H9 (cell line): ENCODE measurements around the gene MITF. TPM values are rescaled to one million over a fixed set of nuclear protein-coding genes. Genes with fewer than 3 reads are reported as not detected.

Experiments
- DNase-seq: peaks from one replicate; pipeline ENCODE4 v3.0.0-alpha.2; 2017
- H2AFZ ChIP-seq: one replicate; pipeline ENCODE4 v1.6.1; 2013; ENCODE audit warnings: mild to moderate bottlenecking, low read length, control low read depth, moderate library complexity
- H2AK5ac ChIP-seq: 2 replicates; pipeline ENCODE4 v1.6.1; 2013; ENCODE audit warnings: low read length, control low read depth, mixed read lengths; ENCODE audit not compliant: insufficient read length
- H2BK120ac ChIP-seq: one replicate; pipeline ENCODE4 v1.6.1; 2013; ENCODE audit warnings: low read depth, mild to moderate bottlenecking, low read length, control low read depth, inconsistent platforms; ENCODE audit not compliant: poor library complexity, severe bottlenecking
- H2BK12ac ChIP-seq: 2 replicates; pipeline ENCODE4 v1.6.1; 2013; ENCODE audit warnings: low read length, control low read depth, mixed read lengths, low read depth; ENCODE audit not compliant: insufficient read length
- H2BK15ac ChIP-seq: 2 replicates; pipeline ENCODE4 v1.6.1; 2013; ENCODE audit warnings: low read depth, low read length, control low read depth
- H2BK20ac ChIP-seq: one replicate; pipeline ENCODE4 v1.6.1; 2013; ENCODE audit warnings: low read depth, mild to moderate bottlenecking, low read length, control low read depth, inconsistent platforms; ENCODE audit not compliant: poor library complexity, severe bottlenecking
- H2BK5ac ChIP-seq: 2 replicates; pipeline ENCODE4 v1.6.1; 2013; ENCODE audit warnings: low read length, control low read depth, mixed read lengths; ENCODE audit not compliant: insufficient read length
- H3K14ac ChIP-seq: 2 replicates; pipeline ENCODE4 v1.6.1; 2013; ENCODE audit warnings: low read length, control low read depth; ENCODE audit not compliant: insufficient read depth
- H3K18ac ChIP-seq: 2 replicates; pipeline ENCODE4 v1.6.1; 2013; ENCODE audit warnings: low read depth, mild to moderate bottlenecking, mixed read lengths, low read length, control low read depth; ENCODE audit not compliant: insufficient read length
- H3K23ac ChIP-seq: 2 replicates; pipeline ENCODE4 v1.6.1; 2013; ENCODE audit warnings: low read length, control low read depth, mixed read lengths, low read depth; ENCODE audit not compliant: insufficient read length
- H3K23me2 ChIP-seq: 2 replicates; pipeline ENCODE4 v1.6.1; 2013; ENCODE audit warnings: low read depth, mild to moderate bottlenecking, mixed read lengths, low read length, control low read depth; ENCODE audit not compliant: insufficient read length, poor library complexity, severe bottlenecking
- H3K27ac ChIP-seq: 2 replicates; pipeline ENCODE4 v1.5.1; 2013; ENCODE audit warnings: low read length, control low read depth, mixed read lengths, low read depth; ENCODE audit not compliant: insufficient read length
- H3K27me3 ChIP-seq: 2 replicates; pipeline ENCODE4 v1.6.1; 2013; ENCODE audit warnings: low read length, control low read depth, inconsistent platforms; ENCODE audit not compliant: insufficient read depth
- H3K4ac ChIP-seq: 2 replicates; pipeline ENCODE4 v1.6.1; 2013; ENCODE audit warnings: low read depth, mild to moderate bottlenecking, control low read depth, inconsistent platforms, low read length, moderate library complexity
- H3K4me1 ChIP-seq: 2 replicates; pipeline ENCODE4 v1.6.1; 2013; ENCODE audit warnings: low read length, control low read depth, inconsistent platforms; ENCODE audit not compliant: insufficient read depth
- H3K4me2 ChIP-seq: 2 replicates; pipeline ENCODE4 v1.6.1; 2013; ENCODE audit warnings: low read length, control low read depth, mixed read lengths; ENCODE audit not compliant: insufficient read length, insufficient read depth
- H3K56ac ChIP-seq: 2 replicates; pipeline ENCODE4 v1.6.1; 2013; ENCODE audit warnings: low read depth, mild to moderate bottlenecking, mixed read lengths, low read length, control low read depth; ENCODE audit not compliant: insufficient read length
- H3K79me1 ChIP-seq: 2 replicates; pipeline ENCODE4 v1.6.1; 2013; ENCODE audit warnings: low read depth, mild to moderate bottlenecking, moderate library complexity, low read length, control low read depth, inconsistent platforms; ENCODE audit not compliant: insufficient read depth, poor library complexity, severe bottlenecking
- H3K79me2 ChIP-seq: 2 replicates; pipeline ENCODE4 v1.6.1; 2013; ENCODE audit warnings: low read length, control low read depth, inconsistent platforms; ENCODE audit not compliant: insufficient read depth
- H3K9ac ChIP-seq: 2 replicates; pipeline ENCODE4 v1.6.1; 2013; ENCODE audit warnings: low read length, control low read depth, mixed read lengths; ENCODE audit not compliant: insufficient read length; ENCODE audit errors: extremely low read depth
- H3K9me3 ChIP-seq: one replicate; pipeline ENCODE4 v1.6.1; 2013; ENCODE audit warnings: low read depth, low read length, inconsistent platforms; ENCODE audit not compliant: control insufficient read depth
- H3T11ph ChIP-seq: one replicate; pipeline ENCODE4 v1.6.1; 2013; ENCODE audit warnings: mild to moderate bottlenecking, low read length, control low read depth, inconsistent platforms
- H4K20me1 ChIP-seq: one replicate; pipeline ENCODE4 v1.6.1; 2013; ENCODE audit not compliant: control insufficient read depth, insufficient read length, insufficient read depth
- H4K5ac ChIP-seq: 2 replicates; pipeline ENCODE4 v1.6.1; 2013; ENCODE audit warnings: low read depth, mild to moderate bottlenecking, mixed read lengths, low read length, control low read depth; ENCODE audit not compliant: insufficient read length
- H4K8ac ChIP-seq: replicated peaks from 2 replicates; pipeline ENCODE4 v1.6.1; 2013; ENCODE audit warnings: low read length, control low read depth, mixed read lengths, low read depth; ENCODE audit not compliant: insufficient read length
- H4K91ac ChIP-seq: 2 replicates; pipeline ENCODE4 v1.6.1; 2013; ENCODE audit warnings: low read depth, mild to moderate bottlenecking, moderate library complexity, mixed read lengths, low read length, control low read depth; ENCODE audit not compliant: insufficient read length
- H3K27ac Mint-ChIP-seq, 3 experiments: 2 replicates in 2 of 3; 3 replicates in 1 of 3; pipeline ENCODE4 v1.8.0; 2020 to 2021; ENCODE audit warnings: mixed read lengths in 3 of 3, mild to moderate bottlenecking in 1 of 3, moderate library complexity in 1 of 3
- H3K27me3 Mint-ChIP-seq: 2 replicates; pipeline ENCODE4 v1.8.0; 2021; ENCODE audit warnings: low read depth, mild to moderate bottlenecking, moderate library complexity, mixed read lengths
- H3K36me3 Mint-ChIP-seq, 3 experiments: 2 replicates in 2 of 3; 3 replicates in 1 of 3; pipeline ENCODE4 v1.8.0; 2020 to 2021; ENCODE audit warnings: low read depth in 3 of 3, mixed read lengths in 3 of 3; ENCODE audit not compliant: insufficient read depth in 1 of 3
- H3K4me1 Mint-ChIP-seq, 2 experiments: 2 replicates each; pipeline ENCODE4 v1.8.0; 2020; ENCODE audit warnings: mixed read lengths in 2 of 2
- H3K4me3 Mint-ChIP-seq, 2 experiments: 2 replicates in 1 of 2; 3 replicates in 1 of 2; pipeline ENCODE4 v1.8.0; 2020 to 2021; ENCODE audit warnings: mild to moderate bottlenecking in 2 of 2, mixed read lengths in 2 of 2, moderate library complexity in 1 of 2
- H3K9me3 Mint-ChIP-seq, 2 experiments: 2 replicates in 1 of 2; 3 replicates in 1 of 2; pipeline ENCODE4 v1.8.0; 2020; ENCODE audit warnings: mild to moderate bottlenecking in 2 of 2, mixed read lengths in 2 of 2, moderate library complexity in 1 of 2
- WGBS: extraction: QIAGEN DNeasy Blood & Tissue Kit; methylation state at CpG from one replicate; pipeline ENCODE4 v1.1.7; 2013; ENCODE audit warnings: missing lambda C conversion rate, low lambda C conversion rate, mixed read lengths; ENCODE audit not compliant: insufficient read length; ENCODE audit errors: extremely low coverage; 5-methylcytosine and 5-hydroxymethylcytosine counted together
- total RNA-seq: library from RNA; stranded (reverse); gene quantifications from 2 replicates; pipeline ENCODE4 v1.2.1, GENCODE V29; 2021
- TF ChIP-seq, protein P1 (sequence below): fragments of 200-600 bp; sonication (generic); conservative IDR thresholded peaks from 3 replicates; pipeline ENCODE4 v1.8.0; 2021; ENCODE audit warnings: antibody characterized with exemption, mild to moderate bottlenecking

Gene MITF
- total RNA-seq, 1 experiment from 2014 or later, result 0.81 TPM

DNA sequence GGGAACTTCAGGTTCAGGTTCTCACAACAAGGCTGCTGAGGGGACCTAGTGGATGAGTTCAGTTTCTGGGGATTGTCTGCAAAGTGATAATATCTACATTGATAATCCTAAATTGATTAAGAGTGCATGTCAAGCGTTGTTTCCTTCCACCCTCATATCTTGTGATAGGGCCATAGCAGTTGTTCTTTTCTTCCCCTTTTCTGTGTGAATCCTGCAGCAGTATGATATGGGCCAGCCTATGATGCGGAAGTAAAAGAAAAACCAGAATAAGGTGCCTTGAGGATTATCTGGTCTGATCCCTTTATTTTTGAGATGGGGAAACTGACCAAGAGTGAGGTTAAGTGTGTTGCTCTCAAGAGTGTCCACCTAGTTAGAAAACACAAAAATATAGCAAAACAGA, 86.2 kb downstream of the MITF start:
- Histone ChIP-seq H4K20me1 (no peaks in the 10 kb centered on the region), H2BK15ac (no peak overlapping the region), H3K27ac (no peak overlapping the region), H2BK120ac (no peak overlapping the region), H2BK20ac (no peak overlapping the region), H3K4me1 (no peaks in the 10 kb centered on the region), H3K4me2 (no peak overlapping the region), H3K9me3 (no peaks in the 10 kb centered on the region), H2BK5ac (no peak overlapping the region), H2AFZ (no peak overlapping the region), H3K79me1 (no peaks in the 10 kb centered on the region), H3K18ac (no peak overlapping the region), H3T11ph (no peak overlapping the region), H3K23me2 (no peaks in the 10 kb centered on the region), H3K79me2 (no peaks in the 10 kb centered on the region), H4K91ac (no peak overlapping the region), H4K8ac (no peak overlapping the region), H4K5ac (no peak overlapping the region), H3K56ac (no peak overlapping the region), H3K27me3 (no peaks in the 10 kb centered on the region), H2BK12ac (no peak overlapping the region), H3K9ac (no peak overlapping the region), H2AK5ac (no peak overlapping the region), H3K4ac (no peak overlapping the region), H3K14ac (no peak overlapping the region), H3K23ac (no peak overlapping the region)
- no peaks in the 10 kb centered on the region for H3K4me1 Mint-ChIP-seq
- no peaks in the 10 kb centered on the region for H3K9me3 Mint-ChIP-seq
- TF ChIP-seq, protein P1, sequence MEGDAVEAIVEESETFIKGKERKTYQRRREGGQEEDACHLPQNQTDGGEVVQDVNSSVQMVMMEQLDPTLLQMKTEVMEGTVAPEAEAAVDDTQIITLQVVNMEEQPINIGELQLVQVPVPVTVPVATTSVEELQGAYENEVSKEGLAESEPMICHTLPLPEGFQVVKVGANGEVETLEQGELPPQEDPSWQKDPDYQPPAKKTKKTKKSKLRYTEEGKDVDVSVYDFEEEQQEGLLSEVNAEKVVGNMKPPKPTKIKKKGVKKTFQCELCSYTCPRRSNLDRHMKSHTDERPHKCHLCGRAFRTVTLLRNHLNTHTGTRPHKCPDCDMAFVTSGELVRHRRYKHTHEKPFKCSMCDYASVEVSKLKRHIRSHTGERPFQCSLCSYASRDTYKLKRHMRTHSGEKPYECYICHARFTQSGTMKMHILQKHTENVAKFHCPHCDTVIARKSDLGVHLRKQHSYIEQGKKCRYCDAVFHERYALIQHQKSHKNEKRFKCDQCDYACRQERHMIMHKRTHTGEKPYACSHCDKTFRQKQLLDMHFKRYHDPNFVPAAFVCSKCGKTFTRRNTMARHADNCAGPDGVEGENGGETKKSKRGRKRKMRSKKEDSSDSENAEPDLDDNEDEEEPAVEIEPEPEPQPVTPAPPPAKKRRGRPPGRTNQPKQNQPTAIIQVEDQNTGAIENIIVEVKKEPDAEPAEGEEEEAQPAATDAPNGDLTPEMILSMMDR, result no peak
- H3K27ac Mint-ChIP-seq, result no peak overlapping the region
- no CpG with 5 or more reads among the region's 2 CpGs for WGBS
- H3K36me3 Mint-ChIP-seq, result no peaks in the 10 kb centered on the region
- H3K27me3 Mint-ChIP-seq, result no peaks in the 10 kb centered on the region; the same call in 1 of the 2 replicates
- H3K4me3 Mint-ChIP-seq, result no peak overlapping the region
- no peak for DNase-seq
